GM20431 (cell line): ENCODE data around the gene FYB1.
"Not testable (repeated sequence)": the region's sequence is repeated elsewhere in the genome, so short reads cannot be mapped to it uniquely, and the experiment has no call there.

Source experiments
- in situ Hi-C: fragments of 300-500 bp; cut with MseI, MboI; formaldehyde crosslinking; loops from one replicate; pipeline ENCODE4 v1.15.0; 2020; ENCODE audit warnings: low sequenced_read_pairs; ENCODE audit not compliant: unreplicated experiment

Gene FYB1

GRCh38 chr5:39190311-39191102, 28.9 kb downstream of the FYB1 start:
- in situ Hi-C loops, result no loop called here

- in situ Hi-C loops, result no loop called here
Measured at GRCh38 chr5:39189292-39189955, 29.9 kb downstream of the FYB1 start.

GRCh38 chr5:39187831-39188731, 31.3 kb downstream of the FYB1 start:
- in situ Hi-C loops, result no loop called here

- in situ Hi-C loops, result no loop called here
Measured at GRCh38 chr5:39186722-39187539, 32.4 kb downstream of the FYB1 start.

GRCh38 chr5:39186289-39186688, 33.1 kb downstream of the FYB1 start:
- in situ Hi-C loops, result no loop called here

GRCh38 chr5:39185761-39186160, 33.6 kb downstream of the FYB1 start:
- in situ Hi-C loops, result no loop called here

GRCh38 chr5:39179561-39179960, 39.8 kb downstream of the FYB1 start:
- in situ Hi-C loops, result not testable (repeated sequence)

GRCh38 chr5:39178861-39179260, 40.5 kb downstream of the FYB1 start:
- in situ Hi-C loops, result no loop called here

GRCh38 chr5:39178171-39178570, 41.2 kb downstream of the FYB1 start:
- in situ Hi-C loops, result no loop called here

GRCh38 chr5:39177631-39177964, 41.8 kb downstream of the FYB1 start:
- in situ Hi-C loops, result no loop called here

GRCh38 chr5:39176759-39177630, 42.4 kb downstream of the FYB1 start:
- in situ Hi-C loops, result no loop called here

- in situ Hi-C loops, result no loop called here
Measured at GRCh38 chr5:39175273-39175955, 43.9 kb downstream of the FYB1 start.

GRCh38 chr5:39173069-39173468, 46.3 kb downstream of the FYB1 start:
- in situ Hi-C loops, result no loop called here

GRCh38 chr5:39172593-39172992, 46.8 kb downstream of the FYB1 start:
- in situ Hi-C loops, result no loop called here

GRCh38 chr5:39171647-39172046, 47.7 kb downstream of the FYB1 start:
- in situ Hi-C loops, result no loop called here

GRCh38 chr5:39169081-39169480, 50.3 kb downstream of the FYB1 start:
- in situ Hi-C loops, result no loop called here

GRCh38 chr5:39167972-39168342, 51.4 kb downstream of the FYB1 start:
- in situ Hi-C loops, result no loop called here

GRCh38 chr5:39167141-39167971, 52.0 kb downstream of the FYB1 start:
- in situ Hi-C loops, result no loop called here
